OCI-LY1 (cell line): ENCODE measurements around the gene CXCR6.

ENCODE experiments used
- CTCF ChIP-seq: fragments of 200-600 bp; sonication (generic), shearing (Covaris generic); IDR thresholded peaks from 2 replicates; pipeline ENCODE4 v1.5.1; 2017; ENCODE audit warnings: mild to moderate bottlenecking, antibody characterized with exemption, low read length, moderate library complexity, mixed read lengths
- EZH2 ChIP-seq: fragments of 200-600 bp; sonication (generic), shearing (Covaris generic); IDR thresholded peaks from 2 replicates; pipeline ENCODE4 v1.8.0; 2017; ENCODE audit warnings: borderline replicate concordance, mixed run types, mild to moderate bottlenecking, antibody characterized with exemption, low read length, moderate library complexity, mixed read lengths

DNA sequence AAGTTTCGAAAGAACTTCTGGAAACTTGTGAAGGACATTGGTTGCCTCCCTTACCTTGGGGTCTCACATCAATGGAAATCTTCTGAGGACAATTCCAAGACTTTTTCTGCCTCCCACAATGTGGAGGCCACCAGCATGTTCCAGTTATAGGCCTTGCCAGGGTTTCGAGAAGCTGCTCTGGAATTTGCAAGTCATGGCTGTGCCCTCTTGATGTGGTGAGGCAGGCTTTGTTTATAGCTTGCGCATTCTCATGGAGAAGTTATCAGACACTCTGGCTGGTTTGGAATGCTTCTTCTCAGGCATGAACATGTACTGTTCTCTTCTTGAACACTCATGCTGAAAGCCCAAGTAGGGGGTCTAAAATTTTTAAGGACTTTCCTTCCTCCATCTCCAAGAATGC, 4.1 kb downstream of the CXCR6 start:
- TF ChIP-seq CTCF (no peak), EZH2 (no peak)
